A549 (cell line): ENCODE data around the gene TNRC6A. TPM values are rescaled to one million over a fixed set of nuclear protein-coding genes. Genes with fewer than 3 reads are reported as not detected.
A peak's percentile ranks its signal among the peaks of the same experiment; 100 is the strongest.

ENCODE experiments used
- ATAC-seq, 2 experiments: fragments of 200-7000 bp in 1 of 2; fragments of >200 bp in 1 of 2; cut with Nextera tagmentation in 1 of 2; cut with Tn5 transposase in 1 of 2; 3 replicates each; pipeline versions ENCODE4 v1.8.0 to v1.9.1; 2018 to 2020; ENCODE audit warnings: mild to moderate bottlenecking in 1 of 2, moderate library complexity in 1 of 2
- CTCF ChIA-PET: fragments of 300-600 bp; sonication (Branson Sonifier 250); formaldehyde crosslinking; extraction: SDS; loops from one replicate; lab custom pipeline; 2021; ENCODE audit warnings: antibody characterized with exemption, inconsistent platforms; lab: Yijun Ruan, JAX
- POLR2A ChIA-PET: fragments of 350-600 bp; formaldehyde crosslinking; extraction: SDS; loops from one replicate; lab custom pipeline; 2021; ENCODE audit warnings: antibody characterized with exemption, inconsistent platforms; lab: Yijun Ruan, JAX
- DNase-seq, 2 experiments: peaks; one replicate each; pipeline versions ENCODE4 v3.0.0 to v3.0.0-alpha.2; 2011 to 2016; ENCODE audit warnings: low read depth in 1 of 2, low spot score in 1 of 2
- FAIRE-seq: peaks from 2 replicates; lab custom pipeline; 2011; peaks lifted over from hg19 to GRCh38; lab: Jason Lieb, UNC
- H3K27ac ChIP-seq, 2 experiments: fragments of >200 bp; sonication (Bioruptor Twin); formaldehyde crosslinking; 3 replicates each; pipeline ENCODE4 v1.5.1; 2016 to 2017
- H3K4me1 ChIP-seq: fragments of >200 bp; sonication (Bioruptor Twin); formaldehyde crosslinking; 3 replicates; pipeline ENCODE4 v1.6.1; 2016
- H3K4me2 ChIP-seq: fragments of >200 bp; sonication (Bioruptor Twin); formaldehyde crosslinking; 3 replicates; pipeline ENCODE4 v1.6.1; 2016
- H3K4me3 ChIP-seq: fragments of >200 bp; sonication (Bioruptor Twin); formaldehyde crosslinking; 3 replicates; pipeline ENCODE4 v1.5.1; 2016
- H3K9me3 ChIP-seq: fragments of >200 bp; sonication (Bioruptor Twin); formaldehyde crosslinking; 3 replicates; pipeline ENCODE4 v1.6.1; 2016
- CBX8 ChIP-seq: fragments of 200-600 bp; sonication (generic); IDR thresholded peaks from 2 replicates; pipeline ENCODE4 v1.6.1; 2016
- CEBPB ChIP-seq, 2 experiments: fragments of >200 bp in 1 of 2; sonication (Bioruptor Twin) in 1 of 2; formaldehyde crosslinking in 1 of 2; IDR thresholded peaks; 2 replicates each; pipeline ENCODE4 v1.6.1; 2012 to 2016
- CTCF ChIP-seq: fragments of >200 bp; sonication (Bioruptor Twin); formaldehyde crosslinking; IDR thresholded peaks from 3 replicates; pipeline ENCODE4 v1.5.1; 2016
- EHF ChIP-seq: fragments of 250-450 bp; sonication (Bioruptor Pico); IDR thresholded peaks from 2 replicates; pipeline ENCODE4 v1.5.0; 2020; ENCODE audit warnings: mild to moderate bottlenecking
- ESRRA ChIP-seq: fragments of 150-350 bp; IDR thresholded peaks from 2 replicates; pipeline ENCODE4 v1.6.1; 2014; ENCODE audit warnings: mild to moderate bottlenecking, low read length, borderline replicate concordance
- FOSB ChIP-seq: fragments of 250-450 bp; sonication (Bioruptor Pico); IDR thresholded peaks from 2 replicates; pipeline ENCODE4 v1.5.0; 2020; ENCODE audit warnings: mild to moderate bottlenecking, moderate library complexity
- FOSL2 ChIP-seq, 2 experiments: fragments of 450-650 bp in 1 of 2; fragments of >200 bp in 1 of 2; sonication (Bioruptor Twin) in 1 of 2; formaldehyde crosslinking; IDR thresholded peaks; 2 replicates each; pipeline versions ENCODE4 v1.5.0 to v1.6.1; 2016 to 2020; ENCODE audit warnings: mild to moderate bottlenecking in 1 of 2, moderate library complexity in 1 of 2
- GATA3 ChIP-seq: IDR thresholded peaks from 2 replicates; pipeline ENCODE4 v1.6.1; 2012; ENCODE audit warnings: borderline replicate concordance
- HDAC2 ChIP-seq: fragments of 200-600 bp; sonication (generic); IDR thresholded peaks from 2 replicates; pipeline ENCODE4 v1.6.1; 2016
- HMGXB4 ChIP-seq: fragments of 250-450 bp; sonication (Bioruptor Pico); IDR thresholded peaks from 2 replicates; pipeline ENCODE4 v1.5.0; 2021; ENCODE audit warnings: mild to moderate bottlenecking, moderate library complexity, borderline replicate concordance
- JUN ChIP-seq, 2 experiments: fragments of >200 bp; sonication (Bioruptor Twin); formaldehyde crosslinking; IDR thresholded peaks; 2 replicates in 1 of 2; 3 replicates in 1 of 2; pipeline ENCODE4 v1.6.1; 2016 to 2017
- KDM1A ChIP-seq: fragments of 200-600 bp; sonication (generic); IDR thresholded peaks from 2 replicates; pipeline ENCODE4 v1.6.1; 2016; ENCODE audit warnings: low read depth, mild to moderate bottlenecking
- KDM5A ChIP-seq: fragments of 200-600 bp; sonication (generic); IDR thresholded peaks from 2 replicates; pipeline ENCODE4 v1.6.1; 2016; ENCODE audit warnings: antibody characterized with exemption, mild to moderate bottlenecking
- MAFK ChIP-seq: fragments of 450-650 bp; IDR thresholded peaks from 2 replicates; pipeline ENCODE4 v1.6.1; 2014; ENCODE audit not compliant: partially characterized antibody
- MAZ ChIP-seq: fragments of 150-350 bp; IDR thresholded peaks from 2 replicates; pipeline ENCODE4 v1.6.1; 2014; ENCODE audit warnings: antibody characterized with exemption, low read depth, low read length, borderline replicate concordance
- MYC ChIP-seq: IDR thresholded peaks from 2 replicates; pipeline ENCODE4 v1.6.1; 2012; ENCODE audit warnings: mild to moderate bottlenecking, inconsistent platforms, low read length, improper control_type of control experiment, borderline replicate concordance
- NPAS2 ChIP-seq: fragments of 250-450 bp; sonication (Bioruptor Pico); IDR thresholded peaks from 2 replicates; pipeline ENCODE4 v1.8.0; 2022; ENCODE audit warnings: mild to moderate bottlenecking, moderate library complexity, borderline replicate concordance
- NR3C1 ChIP-seq: fragments of >200 bp; sonication (Bioruptor Twin); formaldehyde crosslinking; IDR thresholded peaks from 3 replicates; pipeline ENCODE4 v1.6.1; 2017
- RAD21 ChIP-seq, 2 experiments: fragments of >200 bp in 1 of 2; sonication (Bioruptor Twin) in 1 of 2; formaldehyde crosslinking in 1 of 2; IDR thresholded peaks in 1 of 2; conservative IDR thresholded peaks in 1 of 2; 2 replicates in 1 of 2; 3 replicates in 1 of 2; pipeline ENCODE4 v1.6.1; 2012 to 2018; ENCODE audit warnings: inconsistent platforms in 1 of 2
- RARB ChIP-seq: fragments of 250-450 bp; sonication (Bioruptor Pico); IDR thresholded peaks from 2 replicates; pipeline ENCODE4 v1.8.0; 2021; ENCODE audit warnings: mild to moderate bottlenecking, moderate library complexity
- SMC3 ChIP-seq: fragments of >200 bp; sonication (Bioruptor Twin); formaldehyde crosslinking; IDR thresholded peaks from 3 replicates; pipeline ENCODE4 v1.6.1; 2018; ENCODE audit warnings: inconsistent platforms
- TFCP2L1 ChIP-seq: fragments of 250-450 bp; sonication (Bioruptor Pico); IDR thresholded peaks from 2 replicates; pipeline ENCODE4 v1.5.0; 2021; ENCODE audit warnings: mild to moderate bottlenecking
- USF2 ChIP-seq: fragments of 450-650 bp; IDR thresholded peaks from 2 replicates; pipeline ENCODE4 v1.6.1; 2014; ENCODE audit warnings: antibody characterized with exemption
- ZSCAN20 ChIP-seq: fragments of 250-450 bp; sonication (Bioruptor Pico); IDR thresholded peaks from 2 replicates; pipeline ENCODE4 v1.8.0; 2022; ENCODE audit warnings: mild to moderate bottlenecking, moderate library complexity
- WGBS: methylation state at CpG from one replicate; pipeline ENCODE4 v1.1.6; 2017; ENCODE audit errors: missing lambda C conversion rate; 5-methylcytosine and 5-hydroxymethylcytosine counted together
- polyA plus RNA-seq, 4 experiments: library from polyadenylated mRNA; depleted of rRNA in 3 of 4; stranded (reverse); fragments of >200 nt; fragmentation: RNase III in 1 of 4; extraction: RNeasy Plus Mini Kit Qiagen cat#74134 plus additional on column Dnase treatment in 1 of 4; gene quantifications; 2 replicates in 3 of 4; 3 replicates in 1 of 4; pipeline ENCODE4 v1.2.3, GENCODE V29; 2011 to 2017
- TF ChIP-seq, protein P1 (sequence below): fragments of >200 bp; sonication (Bioruptor Twin); formaldehyde crosslinking; IDR thresholded peaks from 2 replicates; pipeline ENCODE4 v1.6.1; 2016
- TF ChIP-seq, protein P2 (sequence below): fragments of 250-450 bp; sonication (Bioruptor Pico); IDR thresholded peaks from 2 replicates; pipeline ENCODE4 v1.5.0; 2020; ENCODE audit warnings: low read depth, mild to moderate bottlenecking, moderate library complexity

TNRC6A gene
- polyA plus RNA-seq, 2 of the 4 experiments (the other 2 are of a cell fraction), result 26.7 to 51.6 TPM

GRCh38 chr16:24800586-24800985 is 71.1 kb downstream of the TNRC6A start:
- H3K27ac ChIP-seq, result 0 out of 6 replicates have a peak overlapping the region, but pooled peaks of 1 of the 2 experiments have one; percentile 4
- 69% methylated on average over 4 of the region's 4 CpGs for WGBS
- ATAC-seq (peak; percentile 80 to 86), DNase-seq (peak; percentile 32 to 75), FAIRE-seq (no peak)
- H3K4me3 ChIP-seq, result no peak overlapping the region
- no peak overlapping the region for H3K4me2 ChIP-seq
- ChIA-PET POLR2A (no interaction called here), CTCF (interaction anchor here (0.7 to 2.5 kb wide), 29 partner anchors 11 to 285 kb away, joined by 3 to 12 read pairs (median 3); no protein-coding TSS in a partner anchor)
- no peaks in the 10 kb centered on the region for H3K9me3 ChIP-seq
- no peaks in the 10 kb centered on the region for H3K4me1 ChIP-seq
- TF ChIP-seq MYC (no peak), SMC3 (peak; percentile 56), CEBPB (IDR thresholded peaks at IDR 0.05) (no peak), ZSCAN20 (CRISPR knock-in tag) (no peak), EHF (CRISPR knock-in tag) (no peak), RARB (CRISPR knock-in tag) (no peak), CTCF (peak; percentile 61), JUN (IDR thresholded peaks at IDR 0.05) (no peak), NR3C1 (no peak), HMGXB4 (CRISPR knock-in tag) (no peak), HDAC2 (no peak), GATA3 (no peak), RAD21 (conservative IDR thresholded peaks at IDR 0.05 in 1 of 2, IDR thresholded peaks at IDR 0.05 in 1 of 2) (peak; percentile 73 to 76), TFCP2L1 (CRISPR knock-in tag) (no peak), FOSL2 (IDR thresholded peaks at IDR 0.05) (no peak), FOSL2 (CRISPR knock-in tag; IDR thresholded peaks at IDR 0.05) (no peak)
- TF ChIP-seq, protein P1, sequence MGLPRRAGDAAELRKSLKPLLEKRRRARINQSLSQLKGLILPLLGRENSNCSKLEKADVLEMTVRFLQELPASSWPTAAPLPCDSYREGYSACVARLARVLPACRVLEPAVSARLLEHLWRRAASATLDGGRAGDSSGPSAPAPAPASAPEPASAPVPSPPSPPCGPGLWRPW, result no peak
- TF ChIP-seq, protein P2, sequence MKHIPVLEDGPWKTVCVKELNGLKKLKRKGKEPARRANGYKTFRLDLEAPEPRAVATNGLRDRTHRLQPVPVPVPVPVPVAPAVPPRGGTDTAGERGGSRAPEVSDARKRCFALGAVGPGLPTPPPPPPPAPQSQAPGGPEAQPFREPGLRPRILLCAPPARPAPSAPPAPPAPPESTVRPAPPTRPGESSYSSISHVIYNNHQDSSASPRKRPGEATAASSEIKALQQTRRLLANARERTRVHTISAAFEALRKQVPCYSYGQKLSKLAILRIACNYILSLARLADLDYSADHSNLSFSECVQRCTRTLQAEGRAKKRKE, result no peak

GRCh38 chr16:24801761-24802302 is 72.4 kb downstream of the TNRC6A start:
- H3K4me3 ChIP-seq, result no peak overlapping the region
- ChIA-PET POLR2A (no interaction called here), CTCF (interaction anchor here (1.0 to 2.2 kb wide), 10 partner anchors 9 to 285 kb away, joined by 3 to 10 read pairs (median 4); no protein-coding TSS in a partner anchor)
- FAIRE-seq (no peak), DNase-seq (no peak), ATAC-seq (no peak)
- no peak overlapping the region for H3K4me2 ChIP-seq
- no peaks in the 10 kb centered on the region for H3K9me3 ChIP-seq
- H3K4me1 ChIP-seq, result no peaks in the 10 kb centered on the region
- H3K27ac ChIP-seq, result no peak overlapping the region
- 84% methylated on average over 3 of the region's 3 CpGs for WGBS
- TF ChIP-seq FOSB (CRISPR knock-in tag) (no peak), JUN (IDR thresholded peaks at IDR 0.05) (no peak), MAFK (no peak), NPAS2 (no peak), MAZ (no peak), RAD21 (conservative IDR thresholded peaks at IDR 0.05 in 1 of 2, IDR thresholded peaks at IDR 0.05 in 1 of 2) (no peak), KDM1A (no peak), CEBPB (IDR thresholded peaks at IDR 0.05) (no peak), USF2 (no peak), ESRRA (no peak), CTCF (no peak), ZSCAN20 (CRISPR knock-in tag) (no peak), CBX8 (no peak), GATA3 (no peak), KDM5A (no peak)
- TF ChIP-seq, protein P1, result no peak
